BLaER1 (cell line): ENCODE measurements around the gene QSOX1.

Experiments used
- H3K27ac ChIP-seq: shearing (Covaris generic); formaldehyde crosslinking; 2 replicates; pipeline ENCODE4 v1.8.1; 2022
- H3K27me3 ChIP-seq: shearing (Covaris generic); formaldehyde crosslinking; 2 replicates; pipeline ENCODE4 v1.8.1; 2022
- H3K36me3 ChIP-seq: shearing (Covaris generic); formaldehyde crosslinking; 2 replicates; pipeline ENCODE4 v1.8.1; 2022
- H3K4me1 ChIP-seq: shearing (Covaris generic); formaldehyde crosslinking; 2 replicates; pipeline ENCODE4 v1.8.1; 2022
- H3K4me2 ChIP-seq: shearing (Covaris generic); formaldehyde crosslinking; 2 replicates; pipeline ENCODE4 v1.8.1; 2022
- H3K4me3 ChIP-seq: shearing (Covaris generic); formaldehyde crosslinking; 2 replicates; pipeline ENCODE4 v1.8.1; 2022
- H3K9ac ChIP-seq: shearing (Covaris generic); formaldehyde crosslinking; 2 replicates; pipeline ENCODE4 v1.8.1; 2022
- H3K9me3 ChIP-seq: shearing (Covaris generic); formaldehyde crosslinking; 2 replicates; pipeline ENCODE4 v1.8.1; 2022
- H4K20me1 ChIP-seq: shearing (Covaris generic); formaldehyde crosslinking; 2 replicates; pipeline ENCODE4 v1.8.1; 2022
- Cebpa-rat ChIP-seq: shearing (Covaris generic); IDR thresholded peaks from 2 replicates; pipeline ENCODE4 v1.8.1; 2022

QSOX1 gene

DNA sequence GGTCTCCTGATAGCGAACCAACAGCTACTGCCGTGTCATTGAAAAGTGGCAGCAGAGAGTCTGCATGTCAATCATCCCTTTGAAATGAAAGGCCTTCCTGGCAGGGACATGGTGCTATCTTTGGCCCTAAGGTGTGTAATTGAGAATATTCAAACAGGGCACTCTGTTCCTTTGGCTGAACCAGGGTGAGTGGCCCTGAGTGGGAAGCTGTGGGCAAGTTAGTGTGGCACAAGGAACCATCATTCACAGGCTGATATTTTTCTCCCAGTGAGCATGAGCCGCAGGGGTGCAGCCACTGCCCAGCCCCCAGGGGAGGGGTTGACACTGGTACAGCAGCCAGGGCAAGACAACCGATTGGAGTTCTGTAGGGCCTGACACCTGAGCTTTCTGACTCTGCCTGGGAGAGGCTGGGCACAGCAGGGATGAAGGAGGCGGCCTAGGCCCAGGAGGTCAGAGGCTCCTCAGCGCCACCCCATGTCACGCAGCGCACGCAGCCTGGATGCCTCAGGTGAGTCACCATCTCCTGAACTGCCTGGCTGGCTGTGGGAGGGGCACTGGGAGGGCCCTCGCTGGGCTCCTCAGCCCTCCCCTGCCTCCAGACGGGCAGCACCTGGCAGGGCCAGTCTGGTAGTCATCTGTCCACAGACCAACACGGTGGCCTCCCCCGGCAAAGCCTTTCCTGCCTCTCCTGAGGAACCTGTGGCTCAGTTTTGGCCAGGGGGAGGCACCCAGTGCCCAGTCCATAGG, 13.2 kb downstream of the QSOX1 start:
- Histone ChIP-seq H3K4me3 (no peak overlapping the region), H4K20me1 (peaks cover 53% of the 10 kb centered on the region), H3K9me3 (no peaks in the 10 kb centered on the region), H3K4me2 (no peak overlapping the region), H3K27me3 (no peaks in the 10 kb centered on the region), H3K9ac (no peak overlapping the region), H3K27ac (no peak overlapping the region), H3K36me3 (peaks cover 55% of the 10 kb centered on the region), H3K4me1 (peaks cover 18% of the 10 kb centered on the region)
- TF ChIP-seq Cebpa-rat: no peak

DNA sequence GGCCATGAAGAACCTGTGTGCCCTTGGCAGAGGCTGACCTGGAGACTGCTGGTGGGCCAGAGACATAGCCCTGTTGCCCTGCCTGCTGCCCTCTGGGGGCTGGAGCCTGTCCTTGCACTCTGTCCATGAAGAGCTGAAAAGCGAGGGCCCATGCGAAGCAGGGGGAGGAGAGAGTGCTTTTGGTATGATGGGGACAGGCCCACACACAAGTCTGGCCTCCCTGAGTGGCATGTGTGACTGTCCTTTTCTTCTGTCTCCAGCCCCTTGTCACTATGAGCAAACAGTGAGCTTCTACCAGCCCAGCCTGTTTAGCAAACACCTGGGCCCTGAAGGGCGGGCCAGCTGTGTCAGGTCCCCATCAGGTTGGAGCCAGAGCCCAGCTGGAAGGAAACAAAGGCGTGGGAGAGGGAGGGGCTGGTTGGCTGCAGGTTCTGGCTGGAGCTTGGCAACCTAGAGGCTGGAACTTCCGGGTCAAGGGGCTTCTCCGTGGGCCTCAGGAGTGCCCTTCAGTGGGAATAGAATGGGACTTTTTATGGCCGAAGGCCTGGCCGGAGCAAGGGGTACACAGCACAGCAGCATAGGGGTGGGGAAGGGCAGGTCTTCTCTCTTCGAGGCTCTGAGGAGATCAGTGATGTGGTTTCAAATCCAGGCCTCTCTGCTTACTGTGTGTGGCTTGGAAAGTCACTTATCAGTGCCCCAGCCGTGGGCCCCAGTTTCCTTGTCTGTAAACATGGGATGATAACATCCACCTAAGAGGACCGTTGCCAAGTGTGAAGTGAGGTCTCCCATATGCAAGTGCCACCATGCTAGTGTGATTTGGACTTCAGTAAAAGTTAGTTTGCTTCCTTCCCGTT, 14.3 kb downstream of the QSOX1 start:
- peaks cover 19% of the 10 kb centered on the region for H3K4me1 ChIP-seq

DNA sequence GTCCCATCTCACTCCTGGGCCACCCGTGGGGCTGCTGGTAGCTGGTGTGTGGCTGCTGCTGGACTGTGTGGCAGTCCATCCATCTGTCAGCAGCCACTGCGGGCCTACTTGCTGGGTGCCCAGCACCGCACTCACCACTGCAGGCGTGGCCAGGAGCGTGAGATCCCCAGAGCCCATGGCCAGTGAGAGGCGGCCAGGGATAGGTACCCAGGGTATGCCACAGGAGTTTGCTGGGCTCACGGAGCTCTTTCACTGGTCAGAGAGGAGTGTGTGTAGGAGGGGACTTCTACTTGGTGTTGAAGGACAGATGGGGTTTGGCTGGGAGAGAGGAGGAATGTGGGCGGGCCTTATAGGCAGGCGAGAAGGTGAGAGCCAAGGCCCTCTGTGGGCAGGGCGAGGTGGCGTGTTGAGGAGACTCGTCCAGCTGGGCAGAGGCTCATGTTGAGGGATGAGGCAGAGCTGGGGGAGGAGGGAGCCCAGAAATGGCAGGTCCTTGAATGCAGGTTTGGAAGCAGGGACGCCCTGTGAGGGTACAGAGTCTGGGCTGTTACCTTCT, 15.0 kb downstream of the QSOX1 start:
- no peak for TF ChIP-seq Cebpa-rat
- Histone ChIP-seq H3K9ac (no peak overlapping the region), H4K20me1 (peaks cover 40% of the 10 kb centered on the region), H3K36me3 (peaks cover 66% of the 10 kb centered on the region), H3K4me1 (peaks cover 19% of the 10 kb centered on the region), H3K4me2 (no peak overlapping the region), H3K4me3 (no peak overlapping the region), H3K27ac (no peak overlapping the region), H3K9me3 (no peaks in the 10 kb centered on the region), H3K27me3 (no peaks in the 10 kb centered on the region)

More for the DNA sequence above, 14.3 kb downstream of the QSOX1 start:
- Histone ChIP-seq H3K9me3 (no peaks in the 10 kb centered on the region), H3K27me3 (no peaks in the 10 kb centered on the region), H3K27ac (no peak overlapping the region), H3K4me3 (no peak overlapping the region), H3K9ac (no peak overlapping the region), H4K20me1 (peaks cover 47% of the 10 kb centered on the region), H3K4me2 (no peak overlapping the region), H3K36me3 (peaks cover 62% of the 10 kb centered on the region)
- no peak for TF ChIP-seq Cebpa-rat

DNA sequence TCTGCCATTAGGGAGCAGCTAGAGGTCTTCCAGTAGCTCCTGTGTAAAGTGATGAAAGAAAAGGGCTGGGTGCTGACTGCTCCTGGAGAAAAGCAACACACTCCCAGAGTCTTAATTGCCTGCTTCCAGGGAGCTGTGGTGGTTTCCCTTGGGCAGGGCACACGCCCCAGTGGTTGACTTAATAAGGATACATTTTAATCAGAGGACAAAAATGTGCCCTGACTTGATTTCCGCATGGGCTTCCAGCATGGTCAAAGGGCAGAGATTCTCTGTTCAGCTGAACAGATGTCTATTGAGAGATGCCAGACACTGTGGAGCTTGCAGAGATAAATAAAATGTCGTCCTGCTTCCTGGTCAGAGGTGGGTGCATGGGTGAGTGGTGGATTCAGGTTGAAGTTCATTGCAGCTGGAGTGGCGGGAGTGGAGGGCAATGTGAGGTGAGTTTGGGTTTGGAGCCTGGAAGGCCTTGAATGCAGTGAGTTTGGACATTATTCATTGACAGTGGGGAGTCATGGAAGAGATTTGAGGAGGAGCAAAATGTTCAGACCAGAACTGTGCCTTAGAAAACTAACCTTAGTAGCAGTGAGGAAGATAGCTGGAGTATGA, 16.0 kb downstream of the QSOX1 start:
- H3K36me3 ChIP-seq: peaks cover 64% of the 10 kb centered on the region
- H3K9me3 ChIP-seq: no peaks in the 10 kb centered on the region
- no peak overlapping the region for H3K4me2 ChIP-seq
- TF ChIP-seq Cebpa-rat: no peak
- no peak overlapping the region for H3K4me3 ChIP-seq
- no peaks in the 10 kb centered on the region for H3K27me3 ChIP-seq
- no peak overlapping the region for H3K9ac ChIP-seq
- H4K20me1 ChIP-seq: peaks cover 31% of the 10 kb centered on the region
- no peak overlapping the region for H3K27ac ChIP-seq
- H3K4me1 ChIP-seq: peaks cover 18% of the 10 kb centered on the region

DNA sequence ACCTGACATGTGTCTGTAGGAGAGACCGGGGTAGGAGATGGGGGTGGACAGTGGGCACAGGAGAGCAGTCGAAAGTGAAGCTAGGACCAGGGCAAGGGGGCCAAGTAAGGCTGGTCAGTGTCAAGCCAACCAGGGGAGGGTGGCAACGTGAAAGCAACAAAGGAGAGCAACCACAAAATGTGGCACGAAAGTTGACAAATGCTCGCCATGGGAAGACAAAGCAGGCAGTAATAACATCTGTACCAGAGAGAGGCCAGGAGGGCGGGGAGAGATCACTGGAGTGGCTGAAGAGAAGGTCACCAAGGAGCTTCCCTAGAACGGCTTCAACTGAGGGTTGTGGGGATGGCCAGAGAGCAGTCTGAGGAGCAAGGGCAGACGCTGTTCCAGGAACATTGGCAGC, 17.0 kb downstream of the QSOX1 start:
- Histone ChIP-seq H3K9ac (no peak overlapping the region), H3K27ac (no peak overlapping the region), H3K4me1 (peaks cover 21% of the 10 kb centered on the region), H4K20me1 (peaks cover 22% of the 10 kb centered on the region), H3K9me3 (no peaks in the 10 kb centered on the region), H3K4me2 (no peak overlapping the region), H3K4me3 (no peak overlapping the region), H3K36me3 (peaks cover 66% of the 10 kb centered on the region), H3K27me3 (no peaks in the 10 kb centered on the region)
- TF ChIP-seq Cebpa-rat: no peak

DNA sequence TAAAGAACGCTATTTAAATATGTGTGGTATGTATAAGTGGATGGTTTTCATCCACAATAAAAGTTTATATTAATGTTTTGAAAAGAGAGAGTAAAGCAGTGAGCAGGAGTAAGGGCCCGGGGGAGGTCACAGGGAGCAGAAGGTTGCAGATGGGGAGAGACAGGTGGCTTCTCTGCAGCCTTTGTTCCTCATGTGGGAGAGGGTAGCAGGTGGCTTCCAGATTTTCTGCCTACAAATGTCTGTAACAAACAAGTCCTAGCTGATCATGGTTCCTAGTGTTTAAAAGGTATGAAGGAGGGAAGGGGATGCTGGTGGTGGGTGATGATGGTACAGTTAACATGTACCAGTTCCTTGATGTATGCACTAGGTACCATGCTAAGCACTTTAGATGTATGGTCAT, 18.8 kb downstream of the QSOX1 start:
- Histone ChIP-seq H3K27ac (no peak overlapping the region), H3K4me2 (no peak overlapping the region), H3K27me3 (no peaks in the 10 kb centered on the region), H4K20me1 (peaks cover 8% of the 10 kb centered on the region; the same call in 1 of the 2 replicates), H3K9ac (no peak overlapping the region), H3K36me3 (peaks cover 50% of the 10 kb centered on the region; the same call in 1 of the 2 replicates), H3K4me1 (peaks cover 35% of the 10 kb centered on the region), H3K4me3 (no peak overlapping the region), H3K9me3 (no peaks in the 10 kb centered on the region)
- TF ChIP-seq Cebpa-rat: no peak

DNA sequence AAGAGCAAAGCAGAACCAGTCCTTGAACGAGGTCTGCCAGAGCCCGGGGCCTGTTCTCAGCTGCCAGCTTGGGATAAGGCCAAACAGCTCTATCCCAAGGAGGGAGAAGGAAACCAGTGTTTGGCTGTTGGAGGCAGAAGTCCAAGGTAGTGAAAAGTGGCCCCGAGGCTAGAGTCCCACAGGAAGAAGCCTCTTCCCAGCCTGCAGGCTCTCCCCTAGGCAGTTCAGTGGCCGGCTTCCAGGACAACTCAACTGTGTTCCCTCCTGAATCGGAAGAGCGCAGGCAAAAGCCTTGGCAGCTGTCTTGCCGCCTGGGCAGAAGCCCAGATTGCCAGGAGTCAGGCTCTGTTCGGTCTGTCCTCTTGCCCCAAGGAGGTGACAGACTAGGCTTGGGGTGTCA, 19.3 kb downstream of the QSOX1 start:
- peaks cover 38% of the 10 kb centered on the region for H3K4me1 ChIP-seq
- no peaks in the 10 kb centered on the region for H3K9me3 ChIP-seq
- H3K4me3 ChIP-seq: no peak overlapping the region
- peak overlapping the region; percentile 25; the same call in 1 of the 2 replicates for H3K4me2 ChIP-seq
- no peaks in the 10 kb centered on the region for H3K27me3 ChIP-seq
- no peak overlapping the region for H3K9ac ChIP-seq
- peaks cover 7% of the 10 kb centered on the region; the same call in 1 of the 2 replicates for H4K20me1 ChIP-seq
- no peak for TF ChIP-seq Cebpa-rat
- no peak overlapping the region for H3K27ac ChIP-seq
- peaks cover 45% of the 10 kb centered on the region; the same call in 1 of the 2 replicates for H3K36me3 ChIP-seq

DNA sequence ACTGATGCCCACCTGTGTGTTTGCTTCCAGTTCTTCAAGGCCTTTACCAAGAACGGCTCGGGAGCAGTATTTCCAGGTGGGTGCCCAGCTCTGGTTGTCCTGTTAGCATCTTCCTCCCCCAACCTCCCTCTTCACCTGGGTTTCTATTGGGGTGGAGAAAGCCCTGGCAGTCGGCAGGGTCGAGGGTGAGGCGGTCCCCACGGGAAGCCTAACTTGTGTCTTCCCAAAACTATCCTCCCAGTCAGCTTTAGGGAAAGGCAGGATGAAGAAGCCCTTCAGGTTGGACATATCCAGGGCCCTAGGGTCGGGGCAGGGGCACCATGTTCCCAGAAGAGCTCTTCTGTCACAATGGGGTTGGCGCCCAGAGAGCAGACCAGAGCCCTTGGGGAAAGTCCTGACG, 20.6 kb downstream of the QSOX1 start:
- H3K9me3 ChIP-seq: no peaks in the 10 kb centered on the region
- no peak for TF ChIP-seq Cebpa-rat
- H4K20me1 ChIP-seq: no peaks in the 10 kb centered on the region; the same call in 1 of the 2 replicates
- no peak overlapping the region for H3K27ac ChIP-seq
- no peak overlapping the region for H3K4me3 ChIP-seq
- peaks cover 47% of the 10 kb centered on the region for H3K36me3 ChIP-seq
- peaks cover 44% of the 10 kb centered on the region for H3K4me1 ChIP-seq
- H3K27me3 ChIP-seq: no peaks in the 10 kb centered on the region
- H3K4me2 ChIP-seq: no peak overlapping the region
- H3K9ac ChIP-seq: no peak overlapping the region

DNA sequence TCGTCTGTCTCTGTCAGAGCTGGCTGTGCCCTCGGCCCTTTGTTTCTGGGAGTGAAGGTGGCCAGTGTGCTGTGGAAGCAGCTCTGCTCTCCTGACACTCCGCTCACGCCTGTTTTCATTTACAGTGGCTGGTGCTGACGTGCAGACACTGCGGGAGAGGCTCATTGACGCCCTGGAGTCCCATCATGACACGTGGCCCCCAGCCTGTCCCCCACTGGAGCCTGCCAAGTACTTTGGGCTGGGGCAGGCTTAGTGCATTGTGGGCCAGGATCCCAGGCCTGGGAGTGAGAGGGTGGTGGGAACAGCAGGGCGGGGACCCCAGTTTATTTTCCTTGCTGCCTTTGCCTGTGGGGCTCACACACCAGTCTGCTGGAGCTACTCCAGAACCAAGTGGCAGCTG, 21.1 kb downstream of the QSOX1 start:
- Histone ChIP-seq H3K4me3 (no peak overlapping the region), H3K9ac (no peak overlapping the region)
- no peak for TF ChIP-seq Cebpa-rat

More for the DNA sequence above, 21.1 kb downstream of the QSOX1 start:
- no peak overlapping the region; the same call in 1 of the 2 replicates for H3K27ac ChIP-seq
- peaks cover 48% of the 10 kb centered on the region for H3K4me1 ChIP-seq
- H3K4me2 ChIP-seq: no peak overlapping the region
- H3K9me3 ChIP-seq: no peaks in the 10 kb centered on the region
- H3K36me3 ChIP-seq: peaks cover 47% of the 10 kb centered on the region
- H4K20me1 ChIP-seq: no peaks in the 10 kb centered on the region; the same call in 1 of the 2 replicates
- no peaks in the 10 kb centered on the region for H3K27me3 ChIP-seq
